Measurements from ENCODE around the gene SERGEF. TPM values are rescaled to one million over a fixed set of nuclear protein-coding genes. Genes with fewer than 3 reads are reported as not detected.

SERGEF gene
- total and polyA plus RNA-seq, 2 of the 13 experiments (the other 11 are each of a cell fraction or from before 2014, with no cell fraction given): 54.5 to 114 TPM

- 0 out of 2 replicates have a peak, but pooled peaks have one; percentile 36 for TF ChIP-seq ZXDC (CRISPR knock-in tag; IDR thresholded peaks at IDR 0.05)
- peak; percentile 59 for TF ChIP-seq ZC3H13 (CRISPR knock-in tag; IDR thresholded peaks at IDR 0.05)
- peak; percentile 26; the same call in 1 of the 2 replicates for TF ChIP-seq ZBED4 (CRISPR knock-in tag; IDR thresholded peaks at IDR 0.05; ENCODE audit: borderline replicate concordance)
- TF ChIP-seq SRY (CRISPR knock-in tag; IDR thresholded peaks at IDR 0.05): peak; percentile 52; the same call in 1 of the 2 replicates
- 0 out of 2 replicates have a peak, but pooled peaks have one; percentile 1 for TF ChIP-seq IRX3 (CRISPR knock-in tag; IDR thresholded peaks at IDR 0.05; ENCODE audit: borderline replicate concordance, low read depth)
- TF ChIP-seq ZNF749 (CRISPR knock-in tag; IDR thresholded peaks at IDR 0.05; ENCODE audit: borderline replicate concordance): peak; percentile 51; the same call in 1 of the 2 replicates
- TF ChIP-seq ZNF367 (CRISPR knock-in tag; IDR thresholded peaks at IDR 0.05; ENCODE audit: borderline replicate concordance): no peak; the same call in 1 of the 2 replicates
- TF ChIP-seq ZNF235 (CRISPR knock-in tag; IDR thresholded peaks at IDR 0.05; ENCODE audit: borderline replicate concordance): 0 out of 2 replicates have a peak, but pooled peaks have one; percentile 16
- TF ChIP-seq KAT7 (CRISPR knock-in tag; IDR thresholded peaks at IDR 0.05; ENCODE audit: borderline replicate concordance): peak; percentile 43
- peak; percentile 8 for TF ChIP-seq ASH2L (IDR thresholded peaks at IDR 0.05; ENCODE audit: insufficient read length, low read depth, low read length)
- peak; percentile 61 for TF ChIP-seq ZNF883 (CRISPR knock-in tag; IDR thresholded peaks at IDR 0.05; ENCODE audit: not compliant biosample characterization)
- TF ChIP-seq MAZ (IDR thresholded peaks at IDR 0.05; ENCODE audit: borderline replicate concordance, low read depth, low read length): no peak
- TF ChIP-seq MAZ (CRISPR knock-in tag; IDR thresholded peaks at IDR 0.05; ENCODE audit: low read depth): 0 out of 2 replicates have a peak, but pooled peaks have one; percentile 19
- peak; percentile 34; the same call in 1 of the 2 replicates for TF ChIP-seq NRL (CRISPR knock-in tag; IDR thresholded peaks at IDR 0.05; ENCODE audit: borderline replicate concordance)
- TF ChIP-seq MEIS2 (CRISPR knock-in tag; IDR thresholded peaks at IDR 0.05): peak; percentile 17; the same call in 1 of the 2 replicates
- TF ChIP-seq ZNF589 (CRISPR knock-in tag; conservative IDR thresholded peaks at IDR 0.05): 0 out of 2 replicates have a peak, but pooled peaks have one; percentile 38
- 0 out of 2 replicates have a peak, but pooled peaks have one; percentile 10 for TF ChIP-seq PHF21A (CRISPR knock-in tag; IDR thresholded peaks at IDR 0.05)
- TF ChIP-seq TCF7L2 (IDR thresholded peaks at IDR 0.05; ENCODE audit: low read depth, low read length): no peak
- TF ChIP-seq, protein P1, sequence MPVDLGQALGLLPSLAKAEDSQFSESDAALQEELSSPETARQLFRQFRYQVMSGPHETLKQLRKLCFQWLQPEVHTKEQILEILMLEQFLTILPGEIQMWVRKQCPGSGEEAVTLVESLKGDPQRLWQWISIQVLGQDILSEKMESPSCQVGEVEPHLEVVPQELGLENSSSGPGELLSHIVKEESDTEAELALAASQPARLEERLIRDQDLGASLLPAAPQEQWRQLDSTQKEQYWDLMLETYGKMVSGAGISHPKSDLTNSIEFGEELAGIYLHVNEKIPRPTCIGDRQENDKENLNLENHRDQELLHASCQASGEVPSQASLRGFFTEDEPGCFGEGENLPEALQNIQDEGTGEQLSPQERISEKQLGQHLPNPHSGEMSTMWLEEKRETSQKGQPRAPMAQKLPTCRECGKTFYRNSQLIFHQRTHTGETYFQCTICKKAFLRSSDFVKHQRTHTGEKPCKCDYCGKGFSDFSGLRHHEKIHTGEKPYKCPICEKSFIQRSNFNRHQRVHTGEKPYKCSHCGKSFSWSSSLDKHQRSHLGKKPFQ (CRISPR knock-in tag; IDR thresholded peaks at IDR 0.05; ENCODE audit: insufficient replicate concordance): peak; percentile 60
- TF ChIP-seq POLR2A (IDR thresholded peaks at IDR 0.05; ENCODE audit: insufficient read depth in 1 of 2, low read depth in 2 of 2, low read length in 2 of 2): peak in 1 of 2 experiments; percentile 5; a peak in 1 of 4 replicates
Observed at GRCh38 chr11:18012122-18012905, 533 bp downstream of the SERGEF start (continued).
